ENCODE measurements around the gene ACTL10.
A peak's percentile ranks its signal among the peaks of the same experiment; 100 is the strongest.

Gene ACTL10

GRCh38 chr20:33667245-33667675 is 517 bp downstream of the ACTL10 start:
- H3K4me3 ChIP-seq (ENCODE audit: low read length): peak overlapping the region; percentile 65

GRCh38 chr20:33667676-33668465 is 1.1 kb downstream of the ACTL10 start:
- peaks cover 45% of the 10 kb centered on the region for H3K4me1 ChIP-seq (ENCODE audit: control insufficient read depth, insufficient read depth, low read length)
- peak overlapping the region; percentile 65 for H3K4me3 ChIP-seq (ENCODE audit: low read length)
- H3K36me3 ChIP-seq (ENCODE audit: control insufficient read depth, insufficient read depth, low read length, severe bottlenecking): peaks cover 30% of the 10 kb centered on the region
- no peaks in the 10 kb centered on the region for H3K9me3 ChIP-seq (ENCODE audit: control insufficient read depth, low read length)
- H3K27me3 ChIP-seq (replicated peaks; ENCODE audit: control insufficient read depth, insufficient read depth, low read length): no peaks in the 10 kb centered on the region
- peak; percentile 92 for DNase-seq (ENCODE audit: low read depth)
- H3K9ac ChIP-seq (ENCODE audit: low read length): peak overlapping the region; percentile 73

More at GRCh38 chr20:33667245-33667675, 517 bp downstream of the ACTL10 start:
- peaks cover 30% of the 10 kb centered on the region for H3K36me3 ChIP-seq (ENCODE audit: control insufficient read depth, insufficient read depth, low read length, severe bottlenecking)
- H3K27me3 ChIP-seq (replicated peaks; ENCODE audit: control insufficient read depth, insufficient read depth, low read length): no peaks in the 10 kb centered on the region
- DNase-seq (ENCODE audit: low read depth): peak; percentile 63
- H3K9ac ChIP-seq (ENCODE audit: low read length): peak overlapping the region; percentile 73
- H3K9me3 ChIP-seq (ENCODE audit: control insufficient read depth, low read length): no peaks in the 10 kb centered on the region
- peaks cover 42% of the 10 kb centered on the region for H3K4me1 ChIP-seq (ENCODE audit: control insufficient read depth, insufficient read depth, low read length)

- H3K27me3 ChIP-seq (replicated peaks; ENCODE audit: control insufficient read depth, insufficient read depth, low read length): no peaks in the 10 kb centered on the region
- peak overlapping the region; percentile 65 for H3K4me3 ChIP-seq (ENCODE audit: low read length)
- peaks cover 30% of the 10 kb centered on the region for H3K36me3 ChIP-seq (ENCODE audit: control insufficient read depth, insufficient read depth, low read length, severe bottlenecking)
- H3K4me1 ChIP-seq (ENCODE audit: control insufficient read depth, insufficient read depth, low read length): peaks cover 49% of the 10 kb centered on the region
- H3K9me3 ChIP-seq (ENCODE audit: control insufficient read depth, low read length): no peaks in the 10 kb centered on the region
- peak overlapping the region; percentile 73 for H3K9ac ChIP-seq (ENCODE audit: low read length)
- no peak for DNase-seq (ENCODE audit: low read depth)
These were observed 1.9 kb downstream of the ACTL10 start for GRCh38 chr20:33668466-33669155.

GRCh38 chr20:33669224-33669623 is 2.5 kb downstream of the ACTL10 start:
- H3K9ac ChIP-seq (ENCODE audit: low read length): no peak overlapping the region
- H3K4me1 ChIP-seq (ENCODE audit: control insufficient read depth, insufficient read depth, low read length): peaks cover 43% of the 10 kb centered on the region
- no peaks in the 10 kb centered on the region for H3K27me3 ChIP-seq (replicated peaks; ENCODE audit: control insufficient read depth, insufficient read depth, low read length)
- DNase-seq (ENCODE audit: low read depth): no peak
- no peak overlapping the region for H3K4me3 ChIP-seq (ENCODE audit: low read length)
- H3K9me3 ChIP-seq (ENCODE audit: control insufficient read depth, low read length): no peaks in the 10 kb centered on the region
- H3K36me3 ChIP-seq (ENCODE audit: control insufficient read depth, insufficient read depth, low read length, severe bottlenecking): peaks cover 30% of the 10 kb centered on the region

GRCh38 chr20:33669873-33670640 is 3.3 kb downstream of the ACTL10 start:
- no peaks in the 10 kb centered on the region for H3K9me3 ChIP-seq (ENCODE audit: control insufficient read depth, low read length)
- H3K27me3 ChIP-seq (replicated peaks; ENCODE audit: control insufficient read depth, insufficient read depth, low read length): no peaks in the 10 kb centered on the region
- no peak overlapping the region for H3K4me3 ChIP-seq (ENCODE audit: low read length)
- H3K4me1 ChIP-seq (ENCODE audit: control insufficient read depth, insufficient read depth, low read length): peaks cover 46% of the 10 kb centered on the region
- no peak overlapping the region for H3K9ac ChIP-seq (ENCODE audit: low read length)
- DNase-seq (ENCODE audit: low read depth): no peak
- H3K36me3 ChIP-seq (ENCODE audit: control insufficient read depth, insufficient read depth, low read length, severe bottlenecking): peaks cover 30% of the 10 kb centered on the region

- Histone ChIP-seq H3K36me3 (ENCODE audit: control insufficient read depth, insufficient read depth, low read length, severe bottlenecking) (peaks cover 30% of the 10 kb centered on the region), H3K9ac (ENCODE audit: low read length) (no peak overlapping the region), H3K9me3 (ENCODE audit: control insufficient read depth, low read length) (no peaks in the 10 kb centered on the region), H3K4me3 (ENCODE audit: low read length) (no peak overlapping the region), H3K4me1 (ENCODE audit: control insufficient read depth, insufficient read depth, low read length) (peaks cover 55% of the 10 kb centered on the region), H3K27me3 (replicated peaks; ENCODE audit: control insufficient read depth, insufficient read depth, low read length) (no peaks in the 10 kb centered on the region)
- DNase-seq (ENCODE audit: low read depth): no peak
These were observed 4.2 kb downstream of the ACTL10 start for GRCh38 chr20:33670715-33671499.

- peaks cover 30% of the 10 kb centered on the region for H3K36me3 ChIP-seq (ENCODE audit: control insufficient read depth, insufficient read depth, low read length, severe bottlenecking)
- no peak for DNase-seq (ENCODE audit: low read depth)
- no peaks in the 10 kb centered on the region for H3K9me3 ChIP-seq (ENCODE audit: control insufficient read depth, low read length)
- peak overlapping the region; percentile 93 for H3K9ac ChIP-seq (ENCODE audit: low read length)
- peaks cover 57% of the 10 kb centered on the region for H3K4me1 ChIP-seq (ENCODE audit: control insufficient read depth, insufficient read depth, low read length)
- H3K4me3 ChIP-seq (ENCODE audit: low read length): peak overlapping the region; percentile 89
- no peaks in the 10 kb centered on the region for H3K27me3 ChIP-seq (replicated peaks; ENCODE audit: control insufficient read depth, insufficient read depth, low read length)
These were observed 5.0 kb downstream of the ACTL10 start for GRCh38 chr20:33671573-33672288.

- Histone ChIP-seq H3K27me3 (replicated peaks; ENCODE audit: control insufficient read depth, insufficient read depth, low read length) (no peaks in the 10 kb centered on the region), H3K4me3 (ENCODE audit: low read length) (peak overlapping the region; percentile 89), H3K9me3 (ENCODE audit: control insufficient read depth, low read length) (no peaks in the 10 kb centered on the region), H3K36me3 (ENCODE audit: control insufficient read depth, insufficient read depth, low read length, severe bottlenecking) (peaks cover 30% of the 10 kb centered on the region), H3K9ac (ENCODE audit: low read length) (peak overlapping the region; percentile 93), H3K4me1 (ENCODE audit: control insufficient read depth, insufficient read depth, low read length) (peaks cover 58% of the 10 kb centered on the region)
- no peak for DNase-seq (ENCODE audit: low read depth)
These were observed 5.8 kb downstream of the ACTL10 start for GRCh38 chr20:33672426-33673113.

GRCh38 chr20:33673114-33673409 is 6.3 kb downstream of the ACTL10 start:
- DNase-seq (ENCODE audit: low read depth): no peak
- Histone ChIP-seq H3K36me3 (ENCODE audit: control insufficient read depth, insufficient read depth, low read length, severe bottlenecking) (peaks cover 30% of the 10 kb centered on the region), H3K9me3 (ENCODE audit: control insufficient read depth, low read length) (no peaks in the 10 kb centered on the region), H3K4me3 (ENCODE audit: low read length) (peak overlapping the region; percentile 89), H3K9ac (ENCODE audit: low read length) (peak overlapping the region; percentile 93), H3K4me1 (ENCODE audit: control insufficient read depth, insufficient read depth, low read length) (peaks cover 58% of the 10 kb centered on the region), H3K27me3 (replicated peaks; ENCODE audit: control insufficient read depth, insufficient read depth, low read length) (no peaks in the 10 kb centered on the region)
